ENCODE measurements around the gene TM4SF4. TPM values are rescaled to one million over a fixed set of nuclear protein-coding genes. Genes with fewer than 3 reads are reported as not detected.

TM4SF4 gene
- total RNA-seq, 1 experiment from 2014 or later: not detected

GRCh38 chr3:149493315-149494021, 19.0 kb downstream of the TM4SF4 start:
- Mint-ChIP-seq H3K27ac (ENCODE audit: low read depth, unreplicated experiment) (no peak overlapping the region), H3K36me3 (ENCODE audit: insufficient read depth, unreplicated experiment) (no peaks in the 10 kb centered on the region)
- BruUV-seq (replicated peaks): no TSS peak

GRCh38 chr3:149494022-149494758, 19.7 kb downstream of the TM4SF4 start:
- peak; percentile 77 for TF ChIP-seq CTCF (IDR thresholded peaks at IDR 0.05; ENCODE audit: unreplicated experiment)
- no peaks in the 10 kb centered on the region for H3K36me3 Mint-ChIP-seq (ENCODE audit: insufficient read depth, unreplicated experiment)
- no peaks in the 10 kb centered on the region for H3K9me3 Mint-ChIP-seq (ENCODE audit: unreplicated experiment)
- ChIA-PET CTCF (interaction anchor here (0.6 to 3.8 kb wide), 32 partner anchors 8 to 784 kb away, joined by 3 to 20 read pairs (median 4); partner anchors contain the start of genes COMMD2 and TM4SF4), POLR2A (interaction anchor here (0.7 to 1.0 kb wide), 2 partner anchors 35 to 178 kb away, joined by 3 to 4 read pairs; no protein-coding TSS in a partner anchor)
- intact Hi-C loops (cut with micrococcal nuclease): loop anchor here (1.0 to 10.0 kb wide), 3 partner anchors 277 to 391 kb away; no protein-coding TSS in a partner anchor
- no TSS peak for BruUV-seq (replicated peaks)
- H3K27ac Mint-ChIP-seq (ENCODE audit: low read depth, unreplicated experiment): no peak overlapping the region
- H3K4me3 Mint-ChIP-seq (ENCODE audit: unreplicated experiment): no peak overlapping the region
- no peaks in the 10 kb centered on the region for H3K4me1 Mint-ChIP-seq (ENCODE audit: insufficient read depth, unreplicated experiment)
- H3K27me3 Mint-ChIP-seq (ENCODE audit: insufficient read depth, unreplicated experiment): peaks cover 15% of the 10 kb centered on the region
- peak; percentile 73 for DNase-seq (ENCODE audit: unreplicated experiment)

More at GRCh38 chr3:149493315-149494021, 19.0 kb downstream of the TM4SF4 start:
- no peaks in the 10 kb centered on the region for H3K4me1 Mint-ChIP-seq (ENCODE audit: insufficient read depth, unreplicated experiment)
- no peak overlapping the region for H3K4me3 Mint-ChIP-seq (ENCODE audit: unreplicated experiment)
- DNase-seq (ENCODE audit: unreplicated experiment): no peak
- POLR2A ChIA-PET: interaction anchor here (0.6 kb wide), 1 partner anchor 44 kb away, joined by 3 read pairs; no protein-coding TSS in a partner anchor
- CTCF ChIA-PET: interaction anchor here (0.6 to 2.9 kb wide), 22 partner anchors 9 to 690 kb away, joined by 3 to 20 read pairs (median 4); no protein-coding TSS in a partner anchor
- H3K9me3 Mint-ChIP-seq (ENCODE audit: unreplicated experiment): no peaks in the 10 kb centered on the region
- peaks cover 15% of the 10 kb centered on the region for H3K27me3 Mint-ChIP-seq (ENCODE audit: insufficient read depth, unreplicated experiment)
- TF ChIP-seq CTCF (IDR thresholded peaks at IDR 0.05; ENCODE audit: unreplicated experiment): no peak
- intact Hi-C loops (cut with micrococcal nuclease): loop anchor here (1.0 to 10.0 kb wide), 3 partner anchors 278 to 391 kb away; no protein-coding TSS in a partner anchor

- peak; percentile 15 for DNase-seq (ENCODE audit: unreplicated experiment)
- no peaks in the 10 kb centered on the region for H3K4me1 Mint-ChIP-seq (ENCODE audit: insufficient read depth, unreplicated experiment)
- CTCF ChIA-PET: interaction anchor here (0.5 to 3.8 kb wide), 25 partner anchors 9 to 783 kb away, joined by 3 to 20 read pairs (median 4); partner anchors contain the start of genes COMMD2 and TM4SF4
- H3K27ac Mint-ChIP-seq (ENCODE audit: low read depth, unreplicated experiment): no peak overlapping the region
- intact Hi-C loops (cut with micrococcal nuclease): loop anchor here (1.0 to 10.0 kb wide), 3 partner anchors 276 to 390 kb away; no protein-coding TSS in a partner anchor
- no peaks in the 10 kb centered on the region for H3K9me3 Mint-ChIP-seq (ENCODE audit: unreplicated experiment)
- no peak overlapping the region for H3K4me3 Mint-ChIP-seq (ENCODE audit: unreplicated experiment)
- BruUV-seq (replicated peaks): no TSS peak
- POLR2A ChIA-PET: interaction anchor here (0.7 to 1.0 kb wide), 2 partner anchors 34 to 179 kb away, joined by 3 to 4 read pairs; no protein-coding TSS in a partner anchor
- H3K36me3 Mint-ChIP-seq (ENCODE audit: insufficient read depth, unreplicated experiment): no peaks in the 10 kb centered on the region
- no peak for TF ChIP-seq CTCF (IDR thresholded peaks at IDR 0.05; ENCODE audit: unreplicated experiment)
- H3K27me3 Mint-ChIP-seq (ENCODE audit: insufficient read depth, unreplicated experiment): peaks cover 15% of the 10 kb centered on the region
Measured at GRCh38 chr3:149494759-149495580, 20.5 kb downstream of the TM4SF4 start.
